T follicular helper cell (primary cell): ENCODE results near the gene SH2D7.
A peak's percentile ranks its signal among the peaks of the same experiment; 100 is the strongest.

Experiments used
- DNase-seq: peaks from one replicate; pipeline ENCODE4 v3.0.0-alpha.2; 2020; ENCODE audit warnings: low read depth

The SH2D7 gene

DNA sequence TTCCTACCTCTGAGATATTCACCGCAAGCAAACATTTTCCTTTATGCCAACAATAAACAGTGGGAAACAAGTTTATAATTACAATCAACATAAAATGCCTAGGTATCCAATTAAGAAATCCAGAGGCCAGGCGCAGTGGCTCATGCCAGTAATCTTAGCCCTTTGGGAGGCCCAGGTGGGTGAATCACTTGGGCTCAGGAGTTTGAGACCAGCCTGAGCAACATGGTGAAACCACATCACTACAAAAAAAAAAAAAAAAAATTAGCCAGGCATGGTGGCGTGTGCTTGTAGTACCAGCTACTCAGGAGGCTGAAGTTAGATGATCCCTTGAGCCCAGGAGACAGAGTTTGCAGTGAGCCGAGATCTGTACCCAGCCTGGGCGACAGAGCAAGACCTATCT is 32.1 kb upstream of the SH2D7 start:
- DNase-seq: no peak

DNA sequence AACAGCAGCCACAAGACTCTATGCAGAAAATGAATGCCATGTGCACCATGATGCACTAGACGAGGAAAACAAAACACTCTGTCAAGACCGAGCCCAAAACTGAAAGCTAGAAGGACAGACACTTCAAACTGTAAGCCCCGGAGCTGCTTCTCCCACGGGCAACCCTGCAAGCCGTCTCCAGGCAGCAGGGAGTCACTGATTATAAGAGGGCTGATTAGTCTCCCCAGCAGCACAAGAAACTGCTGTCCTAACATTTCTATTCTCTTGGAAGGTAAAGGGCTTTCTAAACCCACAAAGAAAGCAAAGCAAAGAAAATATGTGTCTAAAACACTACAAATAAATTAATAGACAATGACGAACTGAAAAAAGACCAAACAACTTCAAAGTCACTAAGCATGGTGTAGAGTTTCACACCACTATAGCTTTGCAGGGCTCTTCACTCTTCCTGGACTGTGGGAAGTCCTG is 30.4 kb upstream of the SH2D7 start:
- DNase-seq: no peak

DNA sequence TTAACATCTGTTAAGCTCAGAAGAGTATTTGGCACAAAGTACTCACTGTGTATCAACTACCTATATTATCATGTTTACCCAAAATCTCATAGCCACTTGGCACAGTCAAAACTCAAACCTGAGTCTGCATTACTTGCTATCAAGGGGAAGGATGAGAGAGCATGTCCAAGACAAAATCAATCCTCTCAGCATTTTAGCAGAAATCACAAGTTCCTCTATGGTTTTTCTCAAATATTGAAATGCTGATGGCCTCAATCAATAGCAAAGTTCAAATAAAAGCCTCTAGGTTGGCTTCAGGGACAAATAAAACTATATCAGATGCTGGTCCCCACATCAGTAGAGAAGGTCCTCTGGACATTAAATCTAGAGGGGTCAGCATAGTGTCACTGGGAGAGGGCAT is 29.1 kb upstream of the SH2D7 start:
- DNase-seq: no peak

DNA sequence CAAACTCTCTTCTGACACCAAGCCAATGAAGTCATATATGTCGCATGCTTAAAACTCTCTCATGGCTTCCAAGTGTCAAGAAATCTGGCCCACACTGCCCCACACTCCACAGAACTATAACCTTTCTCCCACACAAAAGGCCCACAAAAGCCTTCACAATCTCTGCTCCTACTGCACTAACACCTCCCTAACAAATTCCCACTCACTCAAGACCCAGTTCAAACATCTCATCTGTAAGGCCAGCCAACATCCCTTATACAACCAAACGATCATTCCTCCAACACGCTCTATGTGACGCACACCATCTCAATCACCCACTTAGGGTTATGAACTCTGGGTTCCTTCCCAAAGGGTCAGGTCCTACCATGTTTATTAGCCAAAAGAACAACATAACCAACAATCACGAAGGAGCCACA is 28.4 kb upstream of the SH2D7 start:
- DNase-seq: no peak

DNA sequence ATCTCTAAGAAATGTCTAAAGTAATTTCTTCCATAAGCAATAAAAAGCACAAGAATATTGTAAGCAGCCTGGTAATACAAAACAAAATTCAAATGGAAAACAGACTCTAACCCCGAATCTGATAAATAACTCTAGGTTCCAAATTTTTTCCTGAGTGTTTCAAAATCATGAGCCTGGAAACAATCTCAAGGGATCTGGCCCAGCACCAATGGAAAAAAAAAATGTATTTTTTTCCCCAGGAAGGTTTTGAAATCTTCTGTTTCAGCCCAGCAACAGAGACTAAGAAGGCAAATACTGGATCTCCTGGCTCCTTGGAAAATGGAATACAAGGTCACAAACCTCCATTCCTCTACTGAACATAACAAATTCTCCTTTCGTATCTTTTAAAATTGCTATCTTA is 27.8 kb upstream of the SH2D7 start:
- no peak for DNase-seq

DNA sequence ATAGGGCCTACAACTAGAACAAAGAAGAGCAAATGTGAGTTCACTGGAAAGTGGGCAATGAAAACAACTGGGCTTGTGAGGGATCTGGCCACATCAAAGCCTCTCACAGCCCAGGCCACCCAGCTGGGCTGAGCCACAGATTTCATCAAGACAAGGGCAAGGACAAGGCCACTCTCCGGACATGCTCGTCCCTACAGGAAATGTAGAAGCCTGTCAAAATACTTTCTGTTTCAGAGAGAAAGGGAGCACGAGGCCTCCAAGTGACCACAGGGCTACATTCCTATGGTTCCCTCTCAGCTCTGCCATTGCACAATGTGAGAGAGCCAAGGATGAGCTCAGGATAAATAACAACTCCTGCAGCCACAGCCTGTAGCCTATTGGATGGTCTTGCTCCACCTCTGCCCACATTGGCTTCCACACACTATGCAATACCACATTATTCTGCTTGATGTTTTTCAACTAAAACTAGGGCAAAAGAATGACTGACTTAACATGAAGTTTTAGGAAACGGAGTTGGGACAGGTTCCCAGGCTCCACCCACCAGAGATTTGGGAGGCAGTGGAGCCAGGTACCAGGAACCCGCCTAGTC is 27.0 kb upstream of the SH2D7 start:
- DNase-seq: no peak

DNA sequence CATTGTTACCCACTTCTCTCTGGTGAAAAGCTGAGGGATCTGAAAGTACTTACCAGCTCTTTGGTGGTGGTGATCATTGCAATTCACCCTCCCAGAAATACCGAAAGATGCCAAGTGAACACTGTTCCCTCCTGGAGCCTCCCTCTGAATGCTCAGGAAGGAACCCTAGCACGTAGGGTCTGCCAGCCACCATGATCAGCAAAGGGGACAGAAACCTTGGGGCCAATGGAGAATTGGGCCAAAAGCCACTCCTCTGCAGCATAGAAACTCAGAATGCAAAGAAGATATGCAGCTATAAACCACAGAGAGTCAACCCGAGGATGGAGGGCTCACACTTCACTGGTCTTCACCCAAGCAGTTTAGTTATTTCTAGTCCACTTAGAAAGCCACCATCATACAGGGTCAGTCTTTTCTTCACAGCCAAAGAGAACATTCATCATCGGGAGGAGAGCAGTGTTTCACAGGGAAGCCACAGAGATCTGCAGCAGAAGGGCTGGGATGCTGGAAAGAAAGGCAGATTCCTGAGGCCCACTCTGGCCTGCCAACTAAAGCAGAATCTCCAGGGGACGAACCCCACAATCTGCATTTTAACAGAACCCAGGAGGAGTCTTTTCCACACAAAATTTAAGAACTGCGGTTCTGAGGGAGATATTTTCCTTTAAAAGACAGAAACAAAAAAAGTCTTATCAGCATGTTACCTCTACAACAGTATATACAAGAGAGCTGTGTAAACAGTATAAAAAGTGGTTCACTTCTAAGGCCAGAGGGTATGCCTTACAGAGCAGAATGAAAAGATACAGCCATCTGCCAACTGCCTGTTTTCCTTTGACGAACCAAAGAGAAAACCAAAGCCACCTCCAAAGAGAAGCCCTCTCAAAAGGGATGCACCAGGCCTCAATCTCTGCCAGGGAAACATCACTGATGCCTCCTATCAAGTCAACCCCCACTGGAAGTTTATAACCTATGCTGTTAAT is 26.1 kb upstream of the SH2D7 start:
- no peak for DNase-seq

DNA sequence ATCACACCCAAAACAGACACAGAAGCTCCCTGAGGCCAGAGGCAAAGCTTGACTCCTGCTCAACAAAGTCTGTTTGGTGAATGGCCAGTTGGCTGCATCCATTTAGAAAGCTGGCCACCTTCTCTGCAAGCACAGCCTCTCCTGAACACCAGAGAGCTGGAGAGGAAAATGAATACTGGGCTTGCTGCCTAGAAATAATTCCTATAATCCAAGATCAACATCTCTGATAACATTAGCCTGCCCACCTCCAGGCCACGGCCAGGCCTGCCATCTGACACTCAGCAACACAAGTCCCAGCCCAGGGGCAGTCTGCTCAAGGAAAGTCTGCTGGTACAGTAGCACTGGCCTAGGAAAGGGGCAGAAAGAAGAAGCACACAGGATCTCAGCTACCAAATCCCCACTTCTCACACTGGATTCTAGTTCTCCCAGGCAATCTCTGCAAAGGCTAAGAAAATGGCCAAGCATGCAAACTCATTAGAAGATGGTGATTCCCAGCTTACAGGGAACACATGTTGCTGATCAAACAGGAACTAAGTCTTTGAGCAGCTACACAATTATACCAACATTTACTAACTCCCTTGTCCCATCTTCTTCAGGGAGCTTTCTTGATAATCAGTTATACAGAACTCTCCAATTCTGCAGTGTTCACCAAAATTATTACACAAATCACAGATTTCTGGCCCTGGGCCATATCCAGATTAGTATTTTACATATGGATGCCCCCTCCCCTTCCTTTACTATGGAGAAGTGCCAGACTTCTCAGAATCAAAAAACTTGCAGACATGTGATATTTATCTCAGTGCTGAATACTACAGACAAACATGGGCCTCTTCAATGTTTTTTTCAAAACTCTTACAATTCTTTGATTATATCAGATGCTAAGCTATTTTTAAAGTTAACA is 24.8 kb upstream of the SH2D7 start:
- DNase-seq: no peak

DNA sequence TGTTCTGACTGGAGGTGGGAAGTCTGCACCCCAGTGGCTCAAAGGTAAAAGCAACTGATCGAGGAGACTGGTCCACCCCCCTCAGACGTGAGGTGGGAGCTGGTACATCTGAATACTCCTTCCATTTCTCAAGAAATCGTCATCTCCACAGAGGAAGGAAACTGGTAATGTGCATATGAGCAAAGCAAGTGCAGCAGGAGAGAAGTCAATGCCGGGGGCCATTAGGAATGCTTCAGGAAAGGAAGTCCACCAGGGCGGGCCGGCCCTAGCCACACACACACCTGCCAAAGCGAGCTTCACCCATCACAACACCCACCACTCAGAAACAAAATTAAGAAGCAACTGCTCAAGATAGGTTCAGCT is 23.3 kb upstream of the SH2D7 start:
- no peak for DNase-seq

DNA sequence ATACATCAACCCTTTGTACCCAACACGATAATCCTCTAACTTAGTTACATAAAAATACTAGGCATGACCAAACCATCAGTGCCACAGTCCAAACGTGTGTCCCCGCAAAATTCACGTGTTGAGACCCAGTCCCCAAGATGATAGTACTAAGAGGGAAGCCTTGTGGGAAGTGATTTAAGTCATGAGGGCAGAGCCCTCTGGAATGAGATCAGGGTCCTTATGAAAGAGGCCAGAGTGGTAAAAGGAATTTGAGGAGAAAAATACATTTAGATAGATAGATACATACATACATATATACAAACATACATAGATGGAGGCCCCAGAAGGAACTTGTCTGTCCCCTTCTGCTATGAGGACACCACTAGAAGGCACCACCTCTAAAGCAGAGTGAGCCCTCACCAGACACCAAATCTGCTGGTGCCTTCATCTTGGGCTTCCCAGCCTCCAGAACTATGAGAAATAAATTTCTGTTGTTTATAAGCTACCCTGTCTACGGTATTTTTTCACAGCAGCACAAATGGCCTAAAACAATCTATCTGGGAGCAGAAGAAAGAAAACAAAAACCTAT is 22.8 kb upstream of the SH2D7 start:
- DNase-seq: no peak

DNA sequence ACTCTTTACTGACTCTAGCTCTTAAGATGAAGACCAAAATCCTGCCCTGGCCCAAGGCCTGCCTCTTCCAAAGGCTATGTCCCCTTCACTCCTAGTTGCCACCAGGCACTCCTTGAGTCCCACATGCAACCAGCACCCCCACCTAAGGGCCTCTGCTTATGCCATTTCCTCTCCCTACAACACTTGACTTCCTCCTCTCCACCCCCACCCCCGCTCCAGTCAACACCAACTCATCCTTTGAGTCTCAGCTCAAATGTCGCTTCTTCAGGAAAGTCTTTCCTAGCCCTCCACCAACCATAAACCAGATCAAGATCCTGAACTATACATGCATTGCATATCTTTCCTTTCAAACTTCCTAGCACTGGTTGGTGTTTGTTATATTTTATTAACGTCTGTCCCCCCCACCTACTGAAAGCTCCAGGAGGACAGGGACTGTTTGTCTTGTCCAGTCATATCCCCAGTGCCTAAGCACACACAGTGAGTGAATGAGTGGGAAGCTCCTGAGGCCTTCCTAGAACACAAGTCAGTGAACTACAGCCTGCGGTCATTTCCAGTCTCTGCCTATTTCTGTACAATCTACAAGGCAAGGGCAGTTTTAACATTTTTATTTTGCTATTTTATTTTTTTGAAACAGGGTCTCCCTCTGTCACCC is 22.2 kb upstream of the SH2D7 start:
- DNase-seq: peak; percentile 39

DNA sequence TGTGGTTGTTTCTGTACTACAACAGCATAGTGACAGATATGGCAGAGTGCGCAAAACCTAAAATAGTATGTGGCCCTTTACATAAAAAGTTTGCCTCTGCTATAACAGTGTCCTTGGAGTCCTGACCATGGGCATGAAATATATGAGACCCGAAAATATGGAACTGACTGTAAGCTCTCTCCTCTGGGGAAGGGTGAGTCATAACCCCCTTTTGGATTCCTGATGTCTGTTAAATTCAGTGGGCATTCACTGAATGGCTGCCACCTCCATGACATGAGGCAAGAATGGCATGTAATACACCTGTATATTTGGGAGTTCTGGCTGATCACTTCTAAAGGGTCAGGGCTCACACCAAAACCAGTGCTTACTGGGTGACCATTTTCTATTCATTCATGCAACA is 21.0 kb upstream of the SH2D7 start:
- no peak for DNase-seq

DNA sequence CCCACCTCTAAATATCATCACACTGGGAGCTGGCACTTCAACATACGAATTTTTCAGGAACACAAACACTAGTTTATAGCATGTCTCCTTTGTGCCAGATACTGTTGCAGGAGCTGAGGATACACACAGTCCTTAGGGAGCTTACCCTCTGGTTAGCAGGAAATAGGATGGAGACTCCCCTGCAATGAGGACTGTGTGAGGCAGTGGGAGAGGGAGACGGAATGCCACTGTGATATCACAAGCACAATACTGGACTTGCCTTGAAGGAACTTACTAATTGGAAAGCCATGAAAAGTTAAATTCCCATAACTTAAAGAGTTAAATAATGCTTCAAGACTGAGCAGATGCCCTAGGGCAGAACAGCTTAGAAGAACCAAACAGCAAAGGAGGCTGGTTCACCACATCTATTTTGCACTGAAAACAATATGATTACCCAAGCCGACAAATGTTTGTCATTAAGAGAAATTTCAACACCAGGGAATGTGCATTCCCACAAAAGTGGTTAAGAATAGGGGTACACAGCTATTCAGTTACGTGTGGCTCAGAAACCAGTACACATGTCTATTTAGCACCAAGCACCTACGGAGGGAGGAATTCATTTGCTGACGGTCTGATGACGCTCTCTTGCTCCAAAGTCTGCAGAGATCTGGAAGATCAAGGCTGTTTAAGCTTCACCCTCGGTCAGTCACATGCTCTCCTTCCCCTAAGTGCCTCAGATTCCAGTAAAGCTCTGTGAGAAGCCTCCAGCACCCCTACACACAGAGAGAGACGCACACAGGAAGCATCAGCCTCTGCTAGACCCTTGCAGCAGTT is 20.1 kb upstream of the SH2D7 start:
- no peak for DNase-seq

DNA sequence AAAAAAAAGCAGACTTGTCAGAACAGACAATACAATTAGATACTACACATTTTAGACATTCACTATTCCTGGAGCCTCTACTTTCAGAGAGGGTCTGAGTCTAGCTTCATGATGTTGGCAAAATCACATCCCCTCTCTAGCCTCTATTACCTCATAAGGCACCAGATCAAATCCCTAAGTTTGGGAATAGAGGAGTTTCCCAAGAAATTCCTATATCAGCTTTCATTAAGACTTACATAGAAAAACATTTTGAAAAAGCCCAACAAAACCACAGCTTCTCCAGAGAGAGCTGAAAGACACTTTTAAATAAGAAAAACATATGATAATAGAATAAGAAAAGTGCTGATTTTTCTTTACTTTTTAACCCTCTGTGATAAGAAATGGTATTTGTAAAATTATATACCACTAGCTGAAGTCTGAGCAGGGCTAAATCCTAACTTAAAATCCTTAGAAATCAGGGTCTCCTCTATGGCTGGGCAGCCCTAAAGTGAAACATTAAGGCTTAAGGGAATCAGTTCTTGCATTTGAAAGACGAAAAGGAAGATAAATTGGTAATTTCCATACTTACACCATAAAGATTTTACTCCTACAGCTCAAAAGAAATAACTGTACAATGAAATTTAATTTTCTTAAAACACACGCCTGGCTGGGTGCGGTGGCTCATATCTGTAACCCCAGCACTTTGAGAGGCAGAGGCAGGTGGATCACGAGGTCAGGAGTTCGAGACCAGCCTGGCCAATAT is 19.1 kb upstream of the SH2D7 start:
- no peak for DNase-seq

DNA sequence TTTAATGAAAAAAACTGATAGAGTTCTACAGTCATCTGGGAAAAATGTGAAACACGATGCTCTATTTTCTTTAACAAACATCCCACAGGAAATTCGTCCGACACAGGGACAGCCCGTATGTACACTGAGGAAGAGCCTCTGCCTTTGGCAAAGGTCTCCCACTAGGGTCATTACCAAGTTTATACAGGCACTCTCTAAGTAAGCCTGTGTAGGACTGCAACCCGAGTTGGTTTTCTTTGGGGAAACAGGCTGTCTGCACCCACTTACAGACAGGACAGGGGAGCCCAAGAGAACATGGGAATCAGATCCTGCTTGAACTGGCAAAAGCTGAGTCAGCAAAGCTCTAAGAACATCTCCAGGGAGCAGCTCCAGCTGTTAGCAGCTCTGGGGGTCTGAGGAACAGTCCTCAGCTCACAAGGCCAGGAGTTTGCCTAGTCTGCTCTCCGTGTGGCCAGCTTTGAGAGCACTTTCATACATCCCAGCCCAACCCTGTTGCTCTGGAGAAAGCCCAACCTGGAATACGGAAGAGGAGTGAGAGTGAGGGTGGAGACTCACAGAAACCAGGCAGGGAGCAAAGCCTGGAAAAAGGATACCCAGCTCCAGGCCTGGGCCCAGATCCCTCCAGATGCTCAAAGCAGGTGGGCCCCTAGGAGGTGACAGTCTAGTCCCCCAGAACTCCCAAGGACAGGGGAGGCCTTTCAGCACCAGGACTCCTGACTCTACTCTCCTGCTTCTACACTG is 16.7 kb upstream of the SH2D7 start:
- no peak for DNase-seq

DNA sequence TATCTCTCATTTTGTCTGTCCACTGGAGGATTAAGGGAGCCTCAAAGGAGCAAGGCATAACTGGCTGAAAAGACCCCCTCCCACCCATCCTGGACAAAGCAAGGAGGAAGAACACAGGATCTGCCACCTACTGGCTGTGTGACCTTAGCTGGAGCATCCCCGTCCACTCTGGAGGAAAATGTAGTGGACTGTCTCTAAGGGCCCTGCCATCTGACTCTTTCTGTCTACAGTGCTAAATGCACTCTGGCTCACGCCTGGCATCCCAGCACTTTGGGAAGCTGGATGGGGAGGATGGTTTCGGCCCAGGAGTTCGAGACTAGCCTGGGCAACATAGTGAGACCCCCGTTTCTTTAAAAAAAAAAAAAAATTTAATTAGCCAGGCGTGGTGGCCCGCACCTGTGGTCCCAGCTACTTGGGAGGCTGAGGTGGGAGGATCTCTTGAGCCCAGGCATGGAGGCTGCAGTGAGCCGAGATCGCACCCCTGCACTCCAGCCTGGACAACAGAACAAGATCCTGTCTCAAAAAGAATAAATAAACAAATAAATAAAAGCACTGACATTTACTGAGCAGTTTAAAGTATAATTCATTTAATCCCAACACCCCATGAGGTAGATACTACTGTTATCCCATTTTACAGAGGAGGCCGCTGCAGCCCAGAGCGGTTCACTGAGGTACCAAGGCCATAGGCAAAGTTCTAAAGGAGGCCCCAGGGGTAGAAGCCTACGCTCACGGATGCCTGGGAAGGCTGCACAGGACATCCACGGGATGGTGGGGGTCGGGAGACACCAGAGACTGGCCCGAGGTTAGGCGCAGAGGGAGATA is 15.9 kb upstream of the SH2D7 start:
- no peak for DNase-seq

DNA sequence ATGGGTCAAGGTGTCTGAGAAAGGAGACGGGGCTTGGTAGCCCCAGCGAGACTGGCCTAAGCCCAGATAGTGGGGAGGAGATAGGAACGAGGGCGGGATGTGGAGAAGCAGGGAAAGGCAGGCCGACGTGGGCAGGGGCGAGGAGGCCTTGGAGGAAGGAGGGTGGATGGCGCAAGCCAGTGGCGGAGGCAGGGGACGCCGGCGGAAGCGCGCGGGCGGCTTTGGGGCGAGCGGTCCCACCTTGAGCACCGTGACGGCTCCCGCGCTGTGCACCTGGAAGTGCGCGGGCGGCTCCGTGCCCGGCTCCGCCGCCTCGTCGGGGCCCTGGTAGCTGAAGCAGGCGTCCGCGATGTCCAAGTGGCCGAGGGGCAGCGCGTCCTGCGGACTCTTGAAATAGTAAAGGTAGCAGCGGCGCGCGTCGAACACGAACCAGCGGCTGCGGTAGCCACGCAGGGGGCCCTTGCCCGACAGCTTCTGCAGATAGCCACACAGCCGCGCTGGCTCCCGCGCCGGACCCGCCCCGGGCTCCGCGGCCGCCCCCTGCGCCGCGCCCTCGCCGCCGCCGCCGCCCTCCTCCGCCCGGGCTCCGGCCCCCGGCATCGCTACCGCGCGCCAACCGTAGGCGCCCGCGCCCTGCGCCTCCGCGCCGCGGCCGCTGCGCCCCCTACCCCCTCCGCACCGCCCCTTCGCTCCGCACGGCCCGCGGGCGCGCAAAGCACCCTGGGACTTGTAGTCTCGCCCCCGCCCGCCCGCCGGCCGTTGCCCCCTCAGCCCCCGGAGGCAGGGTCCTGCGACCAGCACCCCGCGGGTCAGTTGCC is 15.1 kb upstream of the SH2D7 start, which contains the start of gene TBC1D2B:
TSS of gene TBC1D2B (minus strand) at position 659 of the 818 bp plus-strand sequence. CDS start at position 600, 59 bp downstream.
- DNase-seq: peak; percentile 63
